H1 (cell line): ENCODE data around the gene SLC39A9. TPM values are rescaled to one million over a fixed set of nuclear protein-coding genes. Genes with fewer than 3 reads are reported as not detected.

Experiments used
- CTCF ChIA-PET: fragments of 300-600 bp; sonication (Branson Sonifier 250); formaldehyde crosslinking; loops from one replicate; lab custom pipeline; 2021; ENCODE audit not compliant: partially characterized antibody; lab: Charles Lee
- POLR2A ChIA-PET: fragments of 300-600 bp; sonication (Branson Sonifier 250); formaldehyde crosslinking; loops from one replicate; lab custom pipeline; 2021; ENCODE audit warnings: inconsistent platforms; ENCODE audit not compliant: partially characterized antibody; lab: Charles Lee
- DNase-seq, 2 experiments: peaks; one replicate each; pipeline versions ENCODE4 v3.0.0 to v3.0.0-alpha.2; 2010 to 2022; ENCODE audit warnings: low spot score in 2 of 2, low read depth in 1 of 2, mixed read lengths in 1 of 2
- FAIRE-seq: peaks from 2 replicates; lab custom pipeline; 2011; peaks lifted over from hg19 to GRCh38; lab: Jason Lieb, UNC
- H2AFZ ChIP-seq: 2 replicates; pipeline ENCODE4 v1.8.1; 2012; ENCODE audit warnings: low read length, inconsistent platforms
- H2AK5ac ChIP-seq: 2 replicates; pipeline ENCODE4 v1.6.1; 2013; ENCODE audit warnings: low read depth, low read length
- H2BK120ac ChIP-seq: replicated peaks from 2 replicates; pipeline ENCODE3; 2013; ENCODE audit warnings: low read depth, low read length, inconsistent platforms
- H2BK12ac ChIP-seq: 2 replicates; pipeline ENCODE4 v1.6.1; 2013; ENCODE audit warnings: low read depth, low read length
- H2BK15ac ChIP-seq: 2 replicates; pipeline ENCODE4 v1.6.1; 2013; ENCODE audit warnings: low read length
- H2BK20ac ChIP-seq: 2 replicates; pipeline ENCODE4 v1.6.1; 2013; ENCODE audit warnings: low read length
- H2BK5ac ChIP-seq: 2 replicates; pipeline ENCODE4 v1.6.1; 2013; ENCODE audit warnings: low read depth, low read length
- H3K14ac ChIP-seq: 2 replicates; pipeline ENCODE4 v1.6.1; 2013; ENCODE audit warnings: inconsistent platforms; ENCODE audit not compliant: insufficient read length
- H3K18ac ChIP-seq: 2 replicates; pipeline ENCODE4 v1.6.1; 2013; ENCODE audit warnings: low read length; ENCODE audit errors: extremely low read depth
- H3K23ac ChIP-seq: 2 replicates; pipeline ENCODE4 v1.6.1; 2013; ENCODE audit warnings: inconsistent platforms; ENCODE audit not compliant: insufficient read length
- H3K23me2 ChIP-seq: 2 replicates; pipeline ENCODE4 v1.6.1; 2013; ENCODE audit warnings: low read depth, low read length
- H3K27ac ChIP-seq: 2 replicates; pipeline ENCODE4 v1.6.1; 2011; ENCODE audit warnings: low read depth, low read length, inconsistent platforms
- H3K27me3 ChIP-seq, 4 experiments: replicated peaks in 1 of 4; 1 replicate in 1 of 4; 2 replicates in 3 of 4; pipeline versions ENCODE4 v1.6.1 to v1.8.1; 2011 to 2013; ENCODE audit warnings: low read length in 3 of 4, mild to moderate bottlenecking in 3 of 4, inconsistent platforms in 2 of 4, mixed read lengths in 2 of 4, moderate library complexity in 1 of 4; ENCODE audit not compliant: control insufficient read depth in 3 of 4, insufficient read depth in 3 of 4; ENCODE audit errors: extremely low read depth in 1 of 4
- H3K36me3 ChIP-seq, 4 experiments: 2 replicates each; pipeline versions ENCODE4 v1.6.1 to v1.8.1; 2011 to 2013; ENCODE audit warnings: mild to moderate bottlenecking in 4 of 4, low read length in 3 of 4, moderate library complexity in 2 of 4, control low read depth in 1 of 4, inconsistent platforms in 1 of 4; ENCODE audit not compliant: insufficient read depth in 4 of 4, control insufficient read depth in 2 of 4
- H3K4ac ChIP-seq: replicated peaks from 2 replicates; pipeline ENCODE3; 2013; ENCODE audit warnings: low read length, low read depth, mixed read lengths, inconsistent platforms; ENCODE audit not compliant: insufficient read length
- H3K4me1 ChIP-seq, 4 experiments: replicated peaks in 1 of 4; 1 replicate in 1 of 4; 2 replicates in 3 of 4; pipeline versions ENCODE4 v1.6.1 to v1.8.1; 2011 to 2013; ENCODE audit warnings: low read length in 3 of 4, inconsistent platforms in 2 of 4, mixed read lengths in 1 of 4; ENCODE audit not compliant: insufficient read depth in 4 of 4, control insufficient read depth in 3 of 4
- H3K4me2 ChIP-seq, 2 experiments: 2 replicates each; pipeline versions ENCODE4 v1.6.1 to v1.8.1; 2011 to 2013; ENCODE audit warnings: low read depth in 2 of 2, low read length in 2 of 2, control low read depth in 1 of 2, inconsistent platforms in 1 of 2, mild to moderate bottlenecking in 1 of 2; ENCODE audit not compliant: insufficient read depth in 1 of 2
- H3K4me3 ChIP-seq, 4 experiments: fragments of 200-600, 300-600 bp in 1 of 4; sonication (generic), shearing (Covaris generic), sonication (Bioruptor Twin) in 1 of 4; 2 replicates each; pipeline versions ENCODE4 v1.5.1 to v1.8.1; 2011 to 2016; ENCODE audit warnings: low read length in 4 of 4, low read depth in 3 of 4, control low read depth in 2 of 4, inconsistent platforms in 2 of 4, mild to moderate bottlenecking in 2 of 4, mixed read lengths in 1 of 4, moderate library complexity in 1 of 4; ENCODE audit not compliant: insufficient read depth in 2 of 4; ENCODE audit errors: extremely low read depth in 1 of 4
- H3K56ac ChIP-seq: replicated peaks from 2 replicates; pipeline ENCODE3; 2013; ENCODE audit warnings: low read depth, mild to moderate bottlenecking, mixed read lengths, low read length, inconsistent platforms; ENCODE audit not compliant: insufficient read length
- H3K79me1 ChIP-seq: 2 replicates; pipeline ENCODE4 v1.6.1; 2013; ENCODE audit warnings: low read depth, low read length, control low read depth
- H3K79me2 ChIP-seq, 2 experiments: 2 replicates each; pipeline versions ENCODE4 v1.6.1 to v1.8.1; 2012 to 2013; ENCODE audit warnings: low read length in 2 of 2, mild to moderate bottlenecking in 2 of 2, inconsistent platforms in 1 of 2; ENCODE audit not compliant: insufficient read depth in 2 of 2, control insufficient read depth in 1 of 2
- H3K9ac ChIP-seq, 4 experiments: replicated peaks in 1 of 4; 1 replicate in 1 of 4; 2 replicates in 3 of 4; pipeline versions ENCODE4 v1.6.1 to v1.8.1; 2011 to 2013; ENCODE audit warnings: low read depth in 3 of 4, low read length in 3 of 4, control low read depth in 2 of 4, mild to moderate bottlenecking in 2 of 4, moderate library complexity in 2 of 4, inconsistent platforms in 1 of 4; ENCODE audit errors: extremely low read depth in 1 of 4
- H3K9me3 ChIP-seq, 2 experiments: 2 replicates each; pipeline versions ENCODE4 v1.6.1 to v1.8.1; 2012 to 2013; ENCODE audit warnings: mild to moderate bottlenecking in 2 of 2, moderate library complexity in 2 of 2, control low read depth in 1 of 2, inconsistent platforms in 1 of 2, low read depth in 1 of 2, low read length in 1 of 2, mixed read lengths in 1 of 2; ENCODE audit not compliant: insufficient read depth in 2 of 2
- H4K20me1 ChIP-seq, 2 experiments: replicated peaks in 1 of 2; 2 replicates each; pipeline versions ENCODE3 to v1.8.1; 2011 to 2013; ENCODE audit warnings: inconsistent platforms in 2 of 2, low read length in 2 of 2, mild to moderate bottlenecking in 1 of 2; ENCODE audit not compliant: insufficient read depth in 2 of 2, control insufficient read depth in 1 of 2
- H4K5ac ChIP-seq: 2 replicates; pipeline ENCODE4 v1.6.1; 2013; ENCODE audit warnings: low read length, low read depth, mixed read lengths, inconsistent platforms; ENCODE audit not compliant: insufficient read length
- H4K8ac ChIP-seq: 2 replicates; pipeline ENCODE4 v1.8.0; 2013; ENCODE audit warnings: mild to moderate bottlenecking, moderate library complexity, low read length, inconsistent platforms; ENCODE audit not compliant: insufficient read depth; ENCODE audit errors: extremely low read depth
- H4K91ac ChIP-seq: replicated peaks from 2 replicates; pipeline ENCODE3; 2013; ENCODE audit warnings: low read length, mixed read lengths, inconsistent platforms; ENCODE audit not compliant: insufficient read length
- CTCF ChIP-seq, 3 experiments: IDR thresholded peaks; 1 replicate in 2 of 3; 2 replicates in 1 of 3; pipeline versions ENCODE4 v1.5.1 to v1.6.1; 2011; ENCODE audit warnings: low read length in 3 of 3, mild to moderate bottlenecking in 3 of 3, inconsistent platforms in 2 of 3, low read depth in 1 of 3, moderate library complexity in 1 of 3; ENCODE audit not compliant: insufficient read depth in 1 of 3; ENCODE audit errors: control extremely low read depth in 1 of 3
- GABPA ChIP-seq: IDR thresholded peaks from 2 replicates; pipeline ENCODE4 v1.6.1; 2011; ENCODE audit warnings: mild to moderate bottlenecking, low read length, moderate library complexity, borderline replicate concordance; ENCODE audit not compliant: insufficient read depth
- JUND ChIP-seq: IDR thresholded peaks from 2 replicates; pipeline ENCODE4 v1.6.1; 2011; ENCODE audit warnings: mild to moderate bottlenecking, improper control_type of control experiment, low read length
- KDM4A ChIP-seq: IDR thresholded peaks from one replicate; pipeline ENCODE4 v1.7.1; 2012; ENCODE audit warnings: low read depth, mild to moderate bottlenecking, moderate library complexity, low read length, inconsistent platforms; ENCODE audit not compliant: severe bottlenecking
- MAFK ChIP-seq: IDR thresholded peaks from 2 replicates; pipeline ENCODE4 v1.6.1; 2012; ENCODE audit warnings: low read depth, mild to moderate bottlenecking, improper control_type of control experiment, low read length
- MAX ChIP-seq: IDR thresholded peaks from 2 replicates; pipeline ENCODE4 v1.6.1; 2012; ENCODE audit warnings: inconsistent platforms
- POLR2AphosphoS5 ChIP-seq: IDR thresholded peaks from 2 replicates; pipeline ENCODE4 v1.6.1; 2011; ENCODE audit warnings: low read depth, low read length
- RAD21 ChIP-seq, 2 experiments: IDR thresholded peaks in 1 of 2; conservative IDR thresholded peaks in 1 of 2; 2 replicates each; pipeline ENCODE4 v1.6.1; 2011; ENCODE audit warnings: low read depth in 2 of 2, low read length in 2 of 2, improper control_type of control experiment in 1 of 2, inconsistent platforms in 1 of 2, mild to moderate bottlenecking in 1 of 2, moderate library complexity in 1 of 2
- RNF2 ChIP-seq: fragments of 200-900, 300-1000 bp; sonication (generic); IDR thresholded peaks from 2 replicates; pipeline ENCODE4 v1.7.1; 2016; ENCODE audit warnings: borderline replicate concordance, low read depth, mild to moderate bottlenecking, antibody characterized with exemption, low read length; ENCODE audit not compliant: poor library complexity, severe bottlenecking; ENCODE audit errors: missing control alignments
- TAF1 ChIP-seq: IDR thresholded peaks from 2 replicates; pipeline ENCODE4 v1.6.1; 2011; ENCODE audit warnings: mild to moderate bottlenecking, low read depth, low read length
- WGBS, 2 experiments: shearing (Covaris generic) in 1 of 2; methylation state at CpG; one replicate each; pipeline versions ENCODE4 v1.1.6 to v1.1.7; 2013 to 2015; ENCODE audit warnings: low lambda C conversion rate in 2 of 2, mixed read lengths in 2 of 2, inconsistent platforms in 1 of 2, low coverage in 1 of 2, missing lambda C conversion rate in 1 of 2; ENCODE audit not compliant: insufficient replicate concordance in 2 of 2, insufficient coverage in 1 of 2, insufficient read length in 1 of 2; ENCODE audit errors: extremely low coverage in 1 of 2, missing lambda C conversion rate in 1 of 2; 5-methylcytosine and 5-hydroxymethylcytosine counted together
- polyA plus RNA-seq, 7 experiments: library from polyadenylated mRNA; depleted of rRNA in 3 of 7; stranded (reverse) in 5 of 7; unstranded in 2 of 7; fragments of >200 nt in 5 of 7; fragments of 200-250 nt in 2 of 7; gene quantifications; 1 replicate in 5 of 7; 2 replicates in 1 of 7; 4 replicates in 1 of 7; pipeline versions ENCODE4 v1.2.1 to v1.2.3, GENCODE V29; 2011 to 2013; ENCODE audit warnings: missing spikeins in 2 of 7, mixed read lengths in 2 of 7
- total RNA-seq: library from RNA; stranded (reverse); fragmentation: NEBNext Ultra II Directional; extraction: Animal tissue kit (Norgen Biotek cat#: 25700); gene quantifications from 2 replicates; pipeline ENCODE4 v1.2.1, GENCODE V29; 2021

SLC39A9 gene
- total and polyA plus RNA-seq, 2 of the 8 experiments (the other 6 are each of a cell fraction or from before 2014, with no cell fraction given), result 31.0 to 44.2 TPM

GRCh38 chr14:69363055-69363454, 35.4 kb upstream of the SLC39A9 start:
- Histone ChIP-seq H3K27ac (no peak overlapping the region), H3K9ac (no peak overlapping the region), H2AFZ (no peak overlapping the region), H3K36me3 (no peaks in the 10 kb centered on the region), H3K23ac (no peak overlapping the region), H3K14ac (no peak overlapping the region), H3K27me3 (no peaks in the 10 kb centered on the region), H2BK20ac (no peak overlapping the region), H3K4me1 (peaks cover 0 to 3% (median 0%) of the 10 kb centered on the region in 4 experiments; a peak in 1 of 7 replicates), H2BK5ac (no peak overlapping the region), H3K18ac (no peak overlapping the region), H3K4me2 (no peak overlapping the region), H2BK120ac (no peak overlapping the region), H3K79me1 (no peaks in the 10 kb centered on the region), H3K4ac (no peak overlapping the region), H4K91ac (no peak overlapping the region), H2BK15ac (no peak overlapping the region), H3K23me2 (no peaks in the 10 kb centered on the region), H2BK12ac (no peak overlapping the region), H4K8ac (no peak overlapping the region), H4K20me1 (no peaks in the 10 kb centered on the region), H4K5ac (no peak overlapping the region), H3K4me3 (no peak overlapping the region), H3K56ac (no peak overlapping the region), H2AK5ac (no peak overlapping the region), H3K9me3 (no peaks in the 10 kb centered on the region), H3K79me2 (no peaks in the 10 kb centered on the region)
- DNase-seq (peak in 1 of 2 experiments; percentile 27), FAIRE-seq (no peak)
- 54% methylated on average over 9 of the region's 9 CpGs; no CpG with 5 or more reads in 1 of the 2 experiments for WGBS, 2 experiments
- ChIA-PET POLR2A (interaction anchor here (0.6 kb wide), 1 partner anchor 570 kb away, joined by 3 read pairs; no protein-coding TSS in a partner anchor), CTCF (interaction anchor here (0.7 to 11.8 kb wide), 36 partner anchors 13 to 233 kb away, joined by 3 to 130 read pairs (median 5); partner anchors contain the start of gene GALNT16)
- no peak for TF ChIP-seq KDM4A
- peak; percentile 93 to 95 for TF ChIP-seq RAD21 (IDR thresholded peaks at IDR 0.05 in 1 of 2, conservative IDR thresholded peaks at IDR 0.05 in 1 of 2; ENCODE audit: low read depth in 2 of 2, low read length in 2 of 2)
- TF ChIP-seq MAX, result peak; percentile 69
- TF ChIP-seq JUND, result no peak
- TF ChIP-seq TAF1, result no peak
- TF ChIP-seq RNF2, result no peak
- TF ChIP-seq POLR2AphosphoS5, result no peak
- no peak for TF ChIP-seq MAFK
- peak; percentile 88 to 95 (median 88) for TF ChIP-seq CTCF (IDR thresholded peaks at IDR 0.05; ENCODE audit: control extremely low read depth in 1 of 3, insufficient read depth in 1 of 3, low read depth in 1 of 3, low read length in 3 of 3)
- TF ChIP-seq GABPA, result no peak
